Kidney epithelial cell (primary cell): ENCODE data around the gene TSPAN5. TPM values are rescaled to one million over a fixed set of nuclear protein-coding genes. Genes with fewer than 3 reads are reported as not detected.
A peak's percentile ranks its signal among the peaks of the same experiment; 100 is the strongest.

ENCODE experiments used
- DNase-seq: peaks from one replicate; pipeline ENCODE4 v3.0.0-alpha.2; 2010; ENCODE audit warnings: low read depth
- H3K27me3 ChIP-seq: 2 replicates; pipeline ENCODE4 v1.6.0; 2011; ENCODE audit warnings: low read length; ENCODE audit not compliant: control insufficient read depth, insufficient read depth
- H3K36me3 ChIP-seq: 2 replicates; pipeline ENCODE4 v1.5.1; 2011; ENCODE audit warnings: low read length; ENCODE audit not compliant: control insufficient read depth, insufficient read depth
- H3K4me3 ChIP-seq: 2 replicates; pipeline ENCODE4 v1.5.1; 2011; ENCODE audit warnings: low read depth, mild to moderate bottlenecking, control low read depth, low read length
- CTCF ChIP-seq: IDR thresholded peaks from 2 replicates; pipeline ENCODE4 v1.5.1; 2011; ENCODE audit warnings: mild to moderate bottlenecking, moderate library complexity, low read length, control low read depth, inconsistent platforms; ENCODE audit not compliant: insufficient read depth, poor library complexity, severe bottlenecking
- total RNA-seq: library from RNA; depleted of rRNA; stranded (reverse); fragments of >200 nt; gene quantifications from 2 replicates; pipeline ENCODE4 v1.2.3, GENCODE V29; 2015

Gene TSPAN5
- total RNA-seq, 1 donor from 2014 or later, result 20.5 TPM

- TF ChIP-seq CTCF, result no peak
- H3K27me3 ChIP-seq, result no peaks in the 10 kb centered on the region
- H3K4me3 ChIP-seq, result no peak overlapping the region
- H3K36me3 ChIP-seq, result no peaks in the 10 kb centered on the region
- DNase-seq, result no peak
These were observed 3.1 kb upstream of the TSPAN5 start for GRCh38 chr4:98661371-98662054.

- no peaks in the 10 kb centered on the region for H3K36me3 ChIP-seq
- H3K4me3 ChIP-seq, result no peak overlapping the region
- DNase-seq, result no peak
- no peak for TF ChIP-seq CTCF
- H3K27me3 ChIP-seq, result no peaks in the 10 kb centered on the region
These were observed 1.5 kb upstream of the TSPAN5 start for GRCh38 chr4:98659741-98660462.

- no peaks in the 10 kb centered on the region for H3K36me3 ChIP-seq
- DNase-seq, result no peak
- no peaks in the 10 kb centered on the region for H3K27me3 ChIP-seq
- TF ChIP-seq CTCF, result peak; percentile 7
- peak overlapping the region; percentile 73 for H3K4me3 ChIP-seq
These were observed 738 bp upstream of the TSPAN5 start for GRCh38 chr4:98659106-98659592.

- Histone ChIP-seq H3K27me3 (no peaks in the 10 kb centered on the region), H3K36me3 (no peaks in the 10 kb centered on the region), H3K4me3 (peak overlapping the region; percentile 73)
- DNase-seq, result no peak
- no peak for TF ChIP-seq CTCF
These were observed 702 bp downstream of the TSPAN5 start for GRCh38 chr4:98657531-98658286.

- DNase-seq, result no peak
- no peak for TF ChIP-seq CTCF
- Histone ChIP-seq H3K36me3 (no peaks in the 10 kb centered on the region), H3K27me3 (no peaks in the 10 kb centered on the region), H3K4me3 (peak overlapping the region; percentile 73)
These were observed 1.5 kb downstream of the TSPAN5 start for GRCh38 chr4:98656886-98657285.
